GM19463 (cell line): Measurements from ENCODE around the gene UNC5A.
A peak's percentile ranks its signal among the peaks of the same experiment; 100 is the strongest.

Experiments used
- ATAC-seq: cut with Tn5 transposase; IDR thresholded peaks from one replicate; pipeline ENCODE4 v1.9.1; 2021; ENCODE audit warnings: mild to moderate bottlenecking, moderate library complexity; ENCODE audit not compliant: unreplicated experiment

The UNC5A gene

GRCh38 chr5:176890455-176891330, 80.3 kb downstream of the UNC5A start:
- no peak for ATAC-seq

GRCh38 chr5:176891331-176891958, 81.1 kb downstream of the UNC5A start:
- ATAC-seq = no peak

GRCh38 chr5:176892663-176893062, 82.3 kb downstream of the UNC5A start:
- no peak for ATAC-seq

GRCh38 chr5:176894298-176894697, 83.9 kb downstream of the UNC5A start:
- no peak for ATAC-seq

- no peak for ATAC-seq
Measured at GRCh38 chr5:176895831-176896230, 85.5 kb downstream of the UNC5A start.

GRCh38 chr5:176897263-176897662, 86.9 kb downstream of the UNC5A start:
- no peak for ATAC-seq

- no peak for ATAC-seq
Measured at GRCh38 chr5:176899296-176899891, 89.0 kb downstream of the UNC5A start, which contains the start of gene HK3. Gene HK3 (minus strand): TSS chr5:176899346. CDS start chr5:176896159, 3,187 bp downstream.

- ATAC-seq = no peak
Measured at GRCh38 chr5:176899946-176900779, 89.8 kb downstream of the UNC5A start.

GRCh38 chr5:176900780-176901204, 90.4 kb downstream of the UNC5A start:
- ATAC-seq = no peak

GRCh38 chr5:176901260-176902101, 91.1 kb downstream of the UNC5A start:
- peak; percentile 55 for ATAC-seq

GRCh38 chr5:176902102-176902814, 91.9 kb downstream of the UNC5A start:
- ATAC-seq = no peak

- no peak for ATAC-seq
Measured at GRCh38 chr5:176902911-176903664, 92.7 kb downstream of the UNC5A start.

GRCh38 chr5:176904276-176904675, 93.9 kb downstream of the UNC5A start:
- no peak for ATAC-seq

GRCh38 chr5:176906126-176906525, 95.8 kb downstream of the UNC5A start:
- no peak for ATAC-seq

GRCh38 chr5:176906796-176907195, 96.4 kb downstream of the UNC5A start:
- no peak for ATAC-seq

GRCh38 chr5:176908675-176909368, 98.5 kb downstream of the UNC5A start:
- no peak for ATAC-seq

GRCh38 chr5:176912115-176912514, 101.8 kb downstream of the UNC5A start:
- no peak for ATAC-seq

GRCh38 chr5:176915906-176916305, 105.5 kb downstream of the UNC5A start:
- ATAC-seq = no peak
